HG03196 (cell line): Measurements from ENCODE around the gene AOPEP.
"Not testable (repeated sequence)": the region's sequence is repeated elsewhere in the genome, so short reads cannot be mapped to it uniquely, and the experiment has no call there.

Source experiments
- ATAC-seq: cut with Tn5 transposase; IDR thresholded peaks from one replicate; pipeline ENCODE4 v1.9.1; 2021; ENCODE audit not compliant: unreplicated experiment

Gene AOPEP

DNA sequence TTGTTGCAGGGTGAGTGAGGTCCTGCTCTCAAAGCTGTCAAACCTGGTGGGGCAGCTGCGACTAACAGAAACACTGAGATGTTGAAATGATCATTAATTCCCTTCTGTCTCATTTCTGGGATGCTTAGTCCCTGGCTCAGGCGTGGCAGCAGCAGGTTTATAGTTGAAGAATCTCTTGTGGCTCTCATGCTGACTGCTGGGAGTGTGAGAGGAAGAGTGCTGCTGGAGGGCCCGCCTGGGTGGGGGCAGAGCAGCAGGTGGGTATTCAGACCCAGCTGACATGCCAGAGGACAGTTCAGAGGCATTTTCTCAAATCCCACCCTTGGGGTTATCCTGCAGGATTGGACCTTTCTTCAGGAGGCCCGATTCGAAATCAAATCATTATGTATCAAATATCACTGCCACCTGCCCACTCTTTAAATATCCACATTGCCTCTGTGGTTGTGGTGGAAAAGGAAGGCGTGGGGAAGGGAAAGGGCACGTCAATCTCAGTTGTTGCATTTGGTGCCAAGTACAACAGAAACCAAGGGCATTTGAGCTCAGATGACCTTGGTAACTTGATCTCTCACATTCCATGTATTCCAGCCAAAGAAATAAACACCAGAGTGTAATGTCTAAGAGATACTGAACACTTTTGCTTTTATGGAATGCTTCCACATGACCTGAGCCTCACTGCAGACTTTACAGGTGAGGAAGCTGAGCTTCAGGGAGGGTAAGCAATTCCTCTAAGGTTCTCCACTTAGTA lies 224.3 kb downstream of the AOPEP start:
- no peak for ATAC-seq

DNA sequence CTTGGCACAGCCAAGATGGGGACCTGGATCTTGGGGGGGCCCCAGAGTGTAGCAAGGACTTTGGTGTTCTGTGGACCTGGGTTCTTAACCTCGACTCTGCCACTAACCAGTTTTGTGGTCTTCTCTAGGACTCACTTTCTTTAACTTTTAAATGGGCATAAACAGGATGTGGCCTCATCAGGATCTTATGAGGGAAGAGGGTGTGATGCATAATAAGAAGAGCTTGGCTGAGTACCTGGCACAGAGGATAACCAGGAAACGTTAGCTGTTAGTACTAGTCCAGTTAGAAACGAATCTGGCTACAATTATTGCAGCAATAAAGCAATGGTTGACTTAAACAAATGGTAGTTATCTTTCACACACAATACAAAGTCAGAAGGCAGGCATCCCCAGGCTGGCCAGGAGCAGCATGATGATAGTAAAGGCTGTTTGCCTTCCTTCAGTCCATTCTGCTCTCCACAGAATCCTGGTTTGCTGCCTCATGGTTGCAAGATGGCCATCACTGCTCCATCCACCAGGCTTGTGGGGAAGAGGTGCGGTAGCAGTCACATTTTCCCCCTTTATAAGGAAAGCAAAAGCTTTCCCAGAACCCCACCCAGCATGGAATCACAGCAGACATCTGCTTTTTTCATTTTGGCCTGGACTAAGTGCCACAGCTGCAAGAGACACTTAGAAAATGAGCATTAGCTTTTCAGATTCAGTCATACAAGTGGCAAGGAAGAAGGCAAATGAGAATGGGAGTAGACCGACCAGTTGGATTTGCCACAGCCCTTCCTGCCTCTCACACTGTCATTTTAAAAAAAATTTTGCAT lies 225.0 kb downstream of the AOPEP start:
- no peak for ATAC-seq

DNA sequence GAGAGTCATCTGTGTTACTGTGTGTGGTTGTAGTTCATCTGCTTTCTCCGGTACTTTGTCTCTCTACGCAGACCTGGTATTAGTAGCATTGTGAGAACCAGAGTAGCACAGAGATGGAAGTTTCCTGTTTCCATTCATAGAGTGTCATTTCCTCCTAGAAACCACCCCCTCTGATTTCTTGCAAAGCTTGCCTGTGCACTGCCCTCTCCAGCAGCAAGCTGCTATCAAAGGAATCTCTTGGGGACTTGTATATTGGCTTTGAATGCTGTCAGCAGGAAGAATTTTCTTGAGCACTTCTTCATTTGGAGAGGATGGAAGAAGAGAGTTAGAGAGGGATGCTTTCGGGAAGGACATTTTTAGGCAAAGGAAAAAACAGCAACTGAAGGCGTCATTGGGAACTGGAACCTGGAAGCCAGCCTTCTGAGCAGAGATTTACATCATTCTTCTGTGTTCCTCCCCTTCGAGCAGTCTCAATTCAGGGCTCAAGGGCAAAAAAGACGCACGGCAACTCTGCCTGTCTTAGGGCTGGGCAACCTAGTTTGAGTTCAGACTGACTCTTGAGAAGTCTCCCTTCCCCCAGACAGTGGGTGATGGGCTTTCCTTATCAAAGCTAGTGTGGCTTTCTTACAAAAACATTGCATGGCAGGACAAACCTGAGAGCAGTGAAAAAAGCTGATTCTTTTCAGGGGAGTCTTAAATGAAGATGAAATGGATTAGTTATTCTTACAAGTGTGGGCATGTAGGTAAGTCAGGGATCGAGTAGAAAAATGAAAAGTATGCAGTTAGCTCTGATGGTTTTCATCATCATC lies 226.3 kb downstream of the AOPEP start:
- no peak for ATAC-seq

DNA sequence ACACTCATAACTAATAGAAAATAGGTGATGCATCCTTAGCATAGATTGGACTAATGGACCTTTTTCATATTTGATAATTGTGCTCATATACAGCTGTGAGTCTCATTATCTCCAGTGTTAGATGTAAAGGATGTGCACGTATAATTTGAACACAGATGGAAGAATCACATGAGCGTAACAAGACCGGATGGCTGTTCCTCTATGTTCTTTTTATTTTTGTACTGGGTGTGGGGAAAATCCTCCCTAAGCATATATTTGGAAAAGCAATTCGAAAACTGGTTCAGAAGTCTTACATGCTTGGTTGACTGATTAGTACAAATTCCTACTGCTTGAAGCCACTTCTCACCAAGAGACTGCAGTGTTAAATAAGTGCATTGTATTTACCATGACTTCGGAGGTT lies 230.2 kb downstream of the AOPEP start:
- no peak for ATAC-seq

DNA sequence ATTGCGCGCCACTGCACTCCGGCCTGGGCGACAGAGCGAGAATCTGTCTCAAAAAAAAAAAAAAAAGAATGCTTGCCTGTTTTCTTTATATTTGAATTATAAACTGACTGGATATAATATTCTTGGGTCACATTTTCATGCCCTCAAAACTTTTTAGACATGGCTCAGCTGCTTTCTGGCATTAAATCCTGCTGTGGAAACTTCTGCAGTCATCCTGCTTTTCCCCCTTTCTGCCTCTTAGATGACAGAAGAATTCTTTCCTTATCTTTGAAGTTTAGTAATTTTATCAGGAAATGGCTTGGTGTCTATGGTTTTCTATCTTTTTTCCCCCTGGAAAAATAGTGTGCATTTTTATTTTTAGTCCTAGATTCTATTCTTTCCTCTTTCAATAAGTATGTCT lies 234.5 kb downstream of the AOPEP start:
- ATAC-seq: no peak

DNA sequence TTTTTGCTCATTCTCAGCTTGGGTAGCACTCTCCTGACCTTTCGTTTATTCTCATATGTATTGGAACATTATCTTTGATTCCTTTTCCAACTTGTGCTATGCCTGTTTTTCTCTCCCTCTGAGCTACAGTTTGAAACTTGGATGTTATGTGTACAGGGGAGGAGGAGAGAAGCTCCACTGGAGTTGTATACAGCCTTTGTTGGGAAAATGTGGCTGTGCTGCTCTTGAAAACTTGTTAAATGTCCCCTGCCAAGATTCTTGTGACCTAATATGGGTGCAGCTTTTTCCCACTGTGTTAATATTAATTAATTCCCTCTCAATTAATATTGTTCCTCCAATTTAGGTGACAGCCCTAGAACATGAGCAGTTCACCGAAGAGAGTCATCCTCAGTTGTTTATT lies 235.4 kb downstream of the AOPEP start:
- ATAC-seq: no peak

DNA sequence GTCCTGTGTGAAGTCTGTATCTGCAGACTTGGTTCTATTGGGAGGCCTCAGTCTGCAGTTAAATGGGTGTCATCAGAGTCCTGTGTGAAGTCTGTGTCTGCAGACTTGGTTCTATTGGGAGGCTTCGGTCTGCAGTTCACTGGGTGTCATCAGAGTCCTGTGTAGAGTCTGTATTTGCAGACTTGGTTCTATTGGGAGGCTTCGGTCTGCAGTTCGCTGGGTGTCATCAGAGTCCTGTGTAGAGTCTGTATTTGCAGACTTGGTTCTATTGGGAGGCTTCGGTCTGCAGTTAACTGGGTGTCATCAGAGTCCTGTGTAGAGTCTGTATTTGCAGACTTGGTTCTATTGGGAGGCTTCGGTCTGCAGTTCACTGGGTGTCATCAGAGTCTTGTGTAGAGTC lies 239.1 kb downstream of the AOPEP start:
- ATAC-seq: not testable (repeated sequence)

DNA sequence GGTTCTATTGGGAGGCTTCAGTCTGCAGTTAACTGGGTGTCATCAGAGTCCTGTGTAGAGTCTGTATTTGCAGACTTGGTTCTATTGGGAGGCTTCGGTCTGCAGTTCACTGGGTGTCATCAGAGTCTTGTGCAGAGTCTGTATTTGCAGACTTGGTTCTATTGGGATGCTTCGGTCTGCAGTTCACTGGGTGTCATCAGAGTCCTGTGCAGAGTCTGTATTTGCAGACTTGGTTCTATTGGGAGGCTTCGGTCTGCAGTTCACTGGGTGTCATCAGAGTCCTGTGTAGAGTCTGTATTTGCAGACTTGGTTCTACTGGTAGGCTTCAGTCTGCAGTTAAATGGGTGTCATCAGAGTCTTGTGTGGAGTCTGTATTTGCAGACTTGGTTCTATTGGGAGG lies 239.5 kb downstream of the AOPEP start:
- not testable (repeated sequence) for ATAC-seq

DNA sequence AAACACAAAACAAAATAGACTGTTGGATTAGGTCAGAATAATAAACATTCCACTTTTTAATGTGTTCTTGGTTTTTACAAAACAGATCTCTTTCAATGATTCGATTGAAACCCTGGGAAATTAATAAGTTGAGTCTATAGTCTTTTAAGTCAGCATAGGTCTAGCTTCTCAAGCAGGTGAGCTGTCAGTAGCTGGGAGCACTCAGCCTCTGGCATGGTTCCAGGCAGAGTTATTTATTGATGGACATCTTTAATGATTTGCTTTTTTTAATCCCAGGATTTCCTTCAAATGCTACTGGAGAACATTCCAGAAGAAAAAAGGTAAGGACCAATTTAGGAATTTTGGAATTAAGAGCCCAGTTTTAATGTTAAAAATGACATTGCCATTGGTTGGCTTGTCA lies 241.0 kb downstream of the AOPEP start:
- ATAC-seq: no peak

DNA sequence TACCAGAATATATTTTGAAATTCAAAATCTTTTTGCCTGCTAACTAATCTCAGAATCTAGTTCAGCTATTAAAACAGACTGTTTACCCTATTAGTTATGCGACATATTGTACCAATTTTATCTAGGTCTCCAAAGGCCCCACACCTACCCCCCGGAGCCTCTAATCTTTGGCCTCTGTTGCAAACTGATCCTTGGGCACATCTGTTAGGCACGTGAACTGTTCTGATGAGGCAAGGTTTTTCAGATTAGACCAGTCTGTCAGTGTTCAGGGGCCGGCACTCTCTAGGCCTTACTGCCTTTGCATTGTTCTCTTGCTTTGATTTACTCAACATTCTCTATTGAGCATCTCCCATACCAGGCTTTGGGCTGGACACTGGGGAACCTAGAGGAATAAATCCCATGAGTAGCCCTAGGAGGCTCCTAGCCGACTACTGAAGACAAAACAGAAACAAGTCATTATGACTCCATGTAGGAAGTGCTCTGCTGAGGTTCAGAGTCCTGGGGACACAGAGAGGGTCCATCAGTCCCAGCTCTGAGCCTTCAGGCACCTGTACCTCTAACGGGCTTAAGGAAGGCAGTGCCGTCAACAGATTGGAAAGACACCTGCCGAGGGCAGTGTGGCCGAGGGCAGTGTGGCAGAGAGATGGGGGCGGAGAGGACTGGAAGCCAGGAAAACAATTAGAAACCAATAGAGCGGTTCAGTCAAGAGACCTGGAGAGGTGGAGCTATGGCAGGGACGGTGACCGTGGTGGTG lies 245.1 kb downstream of the AOPEP start:
- no peak for ATAC-seq

DNA sequence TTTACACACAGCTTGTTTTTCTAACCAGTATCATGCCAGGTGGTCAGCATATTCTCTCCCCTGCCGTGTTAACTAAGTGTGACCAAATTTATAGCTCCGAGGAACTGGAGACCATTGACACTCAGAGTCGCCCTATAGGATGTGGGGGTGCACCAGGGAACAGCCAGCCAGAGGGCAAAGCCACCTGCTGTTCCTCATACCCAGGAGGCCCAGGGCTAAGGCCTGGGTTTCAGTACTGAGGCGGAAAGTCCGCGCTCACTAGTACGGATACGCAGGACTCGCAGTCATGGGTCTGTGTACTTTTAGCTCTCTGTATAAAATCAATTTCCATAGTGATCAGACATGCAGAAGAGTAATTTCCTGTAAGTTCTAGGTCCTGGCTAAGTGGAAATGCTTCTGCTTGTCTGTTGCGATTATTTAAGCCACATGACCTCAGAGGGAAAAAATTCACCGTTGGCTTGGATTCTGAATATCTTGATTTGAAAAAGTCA lies 247.0 kb downstream of the AOPEP start:
- no peak for ATAC-seq

DNA sequence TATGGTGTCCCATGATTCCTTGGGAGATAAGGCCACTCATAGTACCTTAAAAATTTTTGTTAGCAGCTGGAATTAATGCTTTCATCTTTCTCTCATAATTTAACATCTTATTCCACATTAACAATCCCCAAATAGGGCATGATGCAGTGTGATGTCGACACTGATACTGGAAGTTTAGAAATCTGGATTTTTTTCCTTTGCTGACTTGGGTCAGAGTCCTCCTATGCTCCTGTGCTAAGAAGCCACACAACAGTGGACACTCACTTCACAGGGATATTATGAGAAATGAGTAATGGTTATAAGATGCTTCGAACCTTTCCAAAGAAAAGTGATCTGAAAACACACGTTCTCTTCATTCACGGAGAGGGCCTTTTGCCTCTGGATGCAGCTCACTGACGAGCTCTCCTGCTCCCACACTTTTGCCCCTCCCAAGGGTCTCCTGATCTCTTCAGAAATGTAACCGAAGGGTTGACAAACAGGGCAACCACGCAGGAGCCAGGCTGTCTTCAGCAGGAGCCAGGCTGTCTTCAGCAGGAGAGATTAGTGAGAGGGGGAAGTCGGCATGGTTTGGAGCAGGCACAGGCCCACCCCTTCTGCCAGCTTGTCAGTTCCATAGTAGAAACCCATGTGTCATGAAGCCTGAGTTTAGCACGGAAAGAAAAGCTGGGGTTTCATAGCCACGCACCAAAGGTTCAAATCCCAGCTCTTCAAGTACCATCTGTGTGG lies 247.8 kb downstream of the AOPEP start:
- ATAC-seq: no peak

DNA sequence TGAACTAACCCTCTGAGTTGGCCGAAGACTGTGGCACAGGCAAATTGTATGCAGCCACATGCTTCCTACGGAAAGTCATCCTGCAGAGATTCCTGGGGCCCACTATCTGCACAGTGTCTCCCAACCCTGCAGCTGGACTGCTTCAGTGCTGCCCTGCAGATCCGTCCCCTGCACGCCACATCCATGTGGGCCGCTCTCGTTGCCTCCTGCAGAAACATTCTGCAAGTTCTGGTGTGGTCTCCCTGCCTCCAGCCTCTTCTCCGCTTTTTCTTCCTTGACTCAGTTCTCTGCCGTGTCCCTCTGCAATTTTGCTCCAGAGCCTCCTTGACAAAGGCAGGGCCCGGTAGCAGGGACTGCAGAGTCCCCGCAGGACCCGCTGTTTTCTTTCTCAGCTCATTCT lies 249.0 kb downstream of the AOPEP start:
- ATAC-seq: no peak

DNA sequence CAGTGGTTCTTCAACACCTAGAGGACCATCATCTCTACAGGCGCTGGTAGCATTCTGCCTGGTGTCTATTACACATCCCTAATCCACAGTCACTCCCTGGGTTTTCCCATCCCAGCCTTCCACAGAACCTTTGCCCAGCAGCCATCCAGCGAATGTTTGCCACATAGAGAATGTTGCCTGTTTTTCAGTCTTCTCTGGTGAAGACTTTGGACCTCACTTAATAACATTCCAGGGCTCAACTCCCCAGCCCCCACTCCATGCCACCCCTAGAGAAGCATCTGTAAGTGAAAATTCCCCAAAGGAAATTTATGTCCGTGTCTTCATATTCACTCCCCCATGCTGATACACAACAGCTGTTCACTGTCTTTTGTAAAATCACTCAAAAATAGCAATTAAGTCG lies 249.6 kb downstream of the AOPEP start:
- ATAC-seq: no peak

DNA sequence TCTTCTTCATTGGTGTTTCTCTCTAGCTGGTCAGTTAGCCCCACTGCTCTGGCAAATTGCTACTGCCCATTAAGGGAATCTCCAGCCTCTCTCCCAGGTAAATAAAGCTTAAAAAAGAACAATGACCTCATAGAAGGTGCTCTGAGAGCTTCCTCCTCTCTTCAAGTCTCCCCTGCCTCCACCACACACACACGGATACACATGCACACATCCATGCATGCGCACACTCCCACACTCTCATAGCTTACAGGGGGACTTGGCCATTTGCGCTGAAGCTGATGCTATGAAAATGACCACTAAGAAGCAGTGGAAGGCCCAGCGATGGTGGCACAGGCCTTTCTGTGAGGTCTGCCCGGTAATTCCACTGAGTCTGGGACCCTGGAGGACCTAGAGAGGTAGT lies 250.9 kb downstream of the AOPEP start:
- ATAC-seq: no peak

DNA sequence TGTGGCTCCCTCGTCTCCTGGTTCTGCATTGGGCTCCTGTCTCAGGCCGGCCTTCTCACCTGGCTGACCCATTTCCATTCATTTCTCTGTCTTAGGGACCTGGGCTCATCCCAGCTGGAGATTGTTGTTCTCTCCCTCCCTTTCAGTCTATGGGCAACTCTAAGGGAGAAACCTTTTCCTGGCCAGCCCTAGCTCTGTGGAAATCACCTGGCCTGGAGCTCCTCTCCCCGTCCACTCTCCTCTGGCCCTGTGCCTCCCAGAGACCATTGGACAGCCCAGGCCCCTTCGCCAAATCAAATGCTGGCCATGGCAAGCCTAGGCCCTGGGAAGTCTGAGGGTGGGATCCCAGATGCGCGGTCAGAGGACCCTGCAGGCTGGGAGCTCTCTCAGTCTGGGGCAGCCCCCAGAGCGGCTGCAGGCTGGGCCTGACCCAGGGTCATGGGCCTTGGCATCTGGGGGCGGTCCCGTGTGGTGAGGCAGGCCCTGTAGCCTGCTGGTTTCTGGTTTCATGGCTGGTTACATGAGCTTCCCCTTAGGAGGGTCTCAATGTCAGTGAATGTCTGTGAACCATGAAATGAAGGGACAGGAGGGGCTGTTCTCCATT lies 253.5 kb downstream of the AOPEP start:
- ATAC-seq: no peak

DNA sequence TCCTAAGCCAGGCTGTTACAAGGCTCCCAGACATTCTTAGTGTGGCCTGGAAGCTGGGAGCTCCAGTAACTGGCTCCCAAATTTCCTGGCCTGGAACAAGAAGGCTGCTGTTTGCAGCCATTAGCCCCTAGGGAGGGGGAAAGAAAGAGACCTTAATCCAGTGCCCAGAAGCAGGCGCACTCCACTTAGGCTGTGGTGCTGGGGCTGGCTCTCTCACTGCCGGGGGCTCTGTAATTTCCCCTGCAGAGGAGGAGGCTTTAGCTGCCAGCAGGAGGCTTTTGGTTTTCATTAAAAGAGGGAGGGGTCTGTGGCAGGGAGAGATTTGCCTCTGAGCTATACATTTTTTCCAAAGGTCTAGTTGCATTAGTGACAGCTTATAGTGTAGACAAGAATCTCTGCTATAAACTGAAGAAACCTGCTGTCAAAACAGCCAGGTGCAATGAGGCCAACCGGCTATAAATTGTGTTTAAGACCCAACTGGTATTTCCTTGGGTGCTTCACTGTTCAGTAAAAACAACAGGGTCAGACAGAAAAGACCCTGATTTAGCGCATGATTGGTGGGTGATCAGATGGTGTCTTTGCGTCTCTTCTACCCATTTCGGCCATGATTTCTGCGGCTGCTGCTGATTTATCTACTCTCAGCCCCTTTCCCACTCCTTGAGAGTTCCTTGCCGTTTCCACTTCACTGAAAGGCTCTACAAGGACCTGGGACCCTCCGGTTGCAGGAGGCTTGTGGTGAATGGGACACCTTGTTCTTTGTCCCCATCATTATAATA lies 254.6 kb downstream of the AOPEP start:
- ATAC-seq: no peak

DNA sequence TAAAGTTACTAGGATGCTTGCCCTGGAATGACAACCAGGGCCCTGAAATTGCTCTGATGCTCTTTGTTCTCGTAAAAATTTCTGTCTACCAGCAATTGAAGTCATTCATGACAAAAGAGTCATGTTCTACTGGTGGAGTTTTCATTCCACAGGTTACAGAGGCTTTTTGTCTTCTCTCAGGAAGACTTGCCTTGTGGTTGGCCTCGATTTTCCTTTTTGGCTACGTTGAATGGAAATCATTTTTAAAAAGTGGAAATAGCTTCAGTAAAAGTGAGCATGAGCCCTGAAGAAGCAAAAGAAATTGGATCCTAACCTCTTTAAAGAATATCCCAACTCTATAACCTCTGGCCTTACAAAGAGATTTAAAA lies 255.2 kb downstream of the AOPEP start:
- no peak for ATAC-seq

DNA sequence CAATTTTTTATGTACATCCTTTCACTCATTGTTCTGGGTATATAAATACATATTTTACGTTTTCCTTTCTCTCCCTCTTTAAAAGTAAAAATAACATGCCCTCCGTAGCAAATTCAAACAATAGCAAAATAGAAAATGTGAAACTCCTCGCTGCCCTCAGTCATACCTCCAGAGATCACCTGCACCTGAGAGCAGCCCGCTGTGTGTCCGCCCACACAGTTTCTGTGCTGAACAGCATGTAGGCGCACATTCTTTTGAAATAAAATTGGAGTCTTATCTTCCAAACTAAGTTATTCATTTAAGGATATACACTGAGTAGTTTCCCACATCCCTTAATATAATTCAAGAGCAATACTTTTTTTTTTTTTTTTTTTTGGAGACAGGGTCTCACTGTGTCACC lies 255.7 kb downstream of the AOPEP start:
- ATAC-seq: no peak
